MM.1S (cell line): ENCODE data around the gene LGR5.

Source experiments
- DNase-seq: peaks from one replicate; pipeline ENCODE4 v3.0.0-alpha.2; 2015
- H2AFZ ChIP-seq: fragments of 300-600 bp; sonication (generic); 2 replicates; pipeline ENCODE4 v1.6.0; 2016; ENCODE audit warnings: antibody characterized with exemption, low read length
- H3F3A ChIP-seq: fragments of 300-600 bp; sonication (generic); 2 replicates; pipeline ENCODE4 v1.6.1; 2016; ENCODE audit warnings: mild to moderate bottlenecking, antibody characterized with exemption, low read length, moderate library complexity, mixed read lengths; ENCODE audit not compliant: insufficient read depth
- H3K27ac ChIP-seq: fragments of 300-600 bp; sonication (generic); 2 replicates; pipeline ENCODE4 v1.5.1; 2016; ENCODE audit warnings: mild to moderate bottlenecking, low read length
- H3K27me3 ChIP-seq: fragments of 300-600 bp; sonication (generic); replicated peaks from 2 replicates; pipeline ENCODE4 v1.6.0; 2016; ENCODE audit warnings: low read length; ENCODE audit not compliant: insufficient read depth
- H3K36me3 ChIP-seq: fragments of 300-600 bp; sonication (generic); replicated peaks from 2 replicates; pipeline ENCODE4 v1.6.1; 2016; ENCODE audit warnings: mild to moderate bottlenecking, low read length, mixed read lengths; ENCODE audit not compliant: insufficient read depth
- H3K4me1 ChIP-seq: fragments of 300-600 bp; sonication (generic); 2 replicates; pipeline ENCODE4 v1.6.1; 2016; ENCODE audit warnings: low read length, mixed read lengths
- H3K4me2 ChIP-seq: fragments of 300-600 bp; sonication (generic); 2 replicates; pipeline ENCODE4 v1.6.0; 2016; ENCODE audit warnings: low read depth, low read length
- H3K4me3 ChIP-seq: fragments of 300-600 bp; sonication (generic); 2 replicates; pipeline ENCODE4 v1.5.1; 2016; ENCODE audit warnings: low read length, mixed read lengths
- H3K79me2 ChIP-seq: fragments of 300-600 bp; sonication (generic); 2 replicates; pipeline ENCODE4 v1.6.1; 2016; ENCODE audit warnings: mixed run types, low read length, mixed read lengths
- H3K9ac ChIP-seq: fragments of 300-600 bp; sonication (generic); 2 replicates; pipeline ENCODE4 v1.6.1; 2016; ENCODE audit warnings: low read length, mixed read lengths
- H3K9me2 ChIP-seq: fragments of 300-600 bp; sonication (generic); replicated peaks from 2 replicates; pipeline ENCODE4 v1.6.1; 2016; ENCODE audit warnings: mild to moderate bottlenecking, low read length, mixed read lengths; ENCODE audit not compliant: insufficient read depth
- H3K9me3 ChIP-seq: fragments of 300-600 bp; sonication (generic); replicated peaks from 2 replicates; pipeline ENCODE4 v1.6.1; 2016; ENCODE audit warnings: mild to moderate bottlenecking, low read length, mixed read lengths; ENCODE audit not compliant: insufficient read depth
- H4K20me1 ChIP-seq: fragments of 300-600 bp; sonication (generic); 2 replicates; pipeline ENCODE4 v1.6.1; 2016; ENCODE audit warnings: mild to moderate bottlenecking, low read length, moderate library complexity, mixed read lengths; ENCODE audit not compliant: insufficient read depth
- CTCF ChIP-seq: fragments of 300-600 bp; sonication (generic); IDR thresholded peaks from 2 replicates; pipeline ENCODE4 v1.5.1; 2016; ENCODE audit warnings: antibody characterized with exemption, low read length, mixed read lengths
- EZH2 ChIP-seq: fragments of 300-600 bp; sonication (generic); optimal IDR thresholded peaks from 2 replicates; pipeline ENCODE3; 2017; ENCODE audit warnings: low read depth, mild to moderate bottlenecking, antibody characterized with exemption, low read length, mixed read lengths
- EZH2phosphoT487 ChIP-seq: fragments of 300-600 bp; sonication (generic); IDR thresholded peaks from 2 replicates; pipeline ENCODE4 v1.6.1; 2018; ENCODE audit warnings: antibody characterized with exemption, low read length

The LGR5 gene

GRCh38 chr12:71576496-71576895, 136.9 kb downstream of the LGR5 start:
- Histone ChIP-seq H3K9ac (no peak overlapping the region), H3K27me3 (no peaks in the 10 kb centered on the region), H2AFZ (no peak overlapping the region), H3F3A (no peaks in the 10 kb centered on the region), H3K4me3 (no peak overlapping the region), H3K9me2 (no peaks in the 10 kb centered on the region), H3K79me2 (no peaks in the 10 kb centered on the region), H3K27ac (no peak overlapping the region), H3K36me3 (no peaks in the 10 kb centered on the region), H3K4me2 (no peak overlapping the region), H4K20me1 (no peaks in the 10 kb centered on the region), H3K4me1 (no peaks in the 10 kb centered on the region), H3K9me3 (no peaks in the 10 kb centered on the region)
- TF ChIP-seq EZH2phosphoT487 (no peak), CTCF (no peak), EZH2 (no peak)
- DNase-seq, result no peak

GRCh38 chr12:71578694-71579258, 139.2 kb downstream of the LGR5 start:
- Histone ChIP-seq H3K9me2 (no peaks in the 10 kb centered on the region), H3K27me3 (no peaks in the 10 kb centered on the region), H2AFZ (no peak overlapping the region), H3K27ac (no peak overlapping the region), H3K4me2 (no peak overlapping the region), H3K9me3 (no peaks in the 10 kb centered on the region), H4K20me1 (no peaks in the 10 kb centered on the region), H3K4me1 (no peaks in the 10 kb centered on the region), H3K4me3 (no peak overlapping the region), H3K79me2 (no peaks in the 10 kb centered on the region), H3F3A (no peaks in the 10 kb centered on the region), H3K9ac (no peak overlapping the region), H3K36me3 (no peaks in the 10 kb centered on the region)
- no peak for DNase-seq
- TF ChIP-seq EZH2phosphoT487, result no peak
- TF ChIP-seq CTCF, result no peak
- TF ChIP-seq EZH2, result no peak

GRCh38 chr12:71581206-71581605, 141.6 kb downstream of the LGR5 start:
- Histone ChIP-seq H4K20me1 (no peaks in the 10 kb centered on the region), H3K27me3 (no peaks in the 10 kb centered on the region), H3K4me3 (no peak overlapping the region), H3K9ac (no peak overlapping the region), H3K4me1 (no peaks in the 10 kb centered on the region), H3K27ac (no peak overlapping the region), H3K79me2 (no peaks in the 10 kb centered on the region), H3K9me2 (no peaks in the 10 kb centered on the region), H3K4me2 (no peak overlapping the region), H3K36me3 (no peaks in the 10 kb centered on the region), H2AFZ (no peak overlapping the region), H3F3A (no peaks in the 10 kb centered on the region), H3K9me3 (no peaks in the 10 kb centered on the region)
- DNase-seq, result peak; percentile 11
- TF ChIP-seq EZH2phosphoT487 (no peak), EZH2 (no peak), CTCF (no peak)
